ENCODE measurements around the gene UBR4. TPM values are rescaled to one million over a fixed set of nuclear protein-coding genes. Genes with fewer than 3 reads are reported as not detected.

Gene UBR4
- total RNA-seq, 2 donors from 2014 or later: 54.2 to 68.1 TPM

DNA sequence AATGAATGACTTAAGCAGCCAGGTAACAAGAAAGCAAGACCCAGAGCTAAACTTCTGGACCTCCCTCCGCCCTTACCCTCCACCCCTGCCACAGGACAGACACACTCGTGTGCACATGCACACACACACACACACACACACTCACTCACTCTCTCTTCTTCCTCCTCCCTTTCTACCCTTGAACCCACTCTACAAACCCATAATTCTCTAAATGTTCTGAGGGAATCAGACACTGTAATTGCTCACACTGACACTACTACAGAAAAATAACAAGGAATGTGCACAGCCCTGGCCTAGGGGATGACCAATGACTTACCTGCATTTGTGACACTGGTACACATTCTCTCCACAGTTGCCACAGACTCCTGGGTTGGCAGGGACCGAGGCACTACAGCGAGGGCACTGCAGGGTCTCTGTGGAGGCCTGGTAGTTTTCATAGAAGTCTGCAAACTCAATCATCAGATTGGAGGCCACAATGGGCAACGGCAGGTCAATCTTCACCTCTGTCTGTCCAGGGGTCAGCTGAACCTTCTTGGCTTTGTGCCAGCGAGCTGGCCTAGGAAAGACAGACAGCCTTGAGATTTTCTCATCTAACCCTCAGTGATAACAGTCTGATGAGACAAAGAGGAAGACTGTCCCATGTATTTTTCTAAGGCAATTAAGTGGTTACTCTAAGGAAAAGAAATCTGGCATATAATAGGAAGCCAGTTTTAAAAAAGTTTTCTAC lies 94.8 kb downstream of the UBR4 start:
- intact Hi-C loops (cut with DNase I): no loop called here

DNA sequence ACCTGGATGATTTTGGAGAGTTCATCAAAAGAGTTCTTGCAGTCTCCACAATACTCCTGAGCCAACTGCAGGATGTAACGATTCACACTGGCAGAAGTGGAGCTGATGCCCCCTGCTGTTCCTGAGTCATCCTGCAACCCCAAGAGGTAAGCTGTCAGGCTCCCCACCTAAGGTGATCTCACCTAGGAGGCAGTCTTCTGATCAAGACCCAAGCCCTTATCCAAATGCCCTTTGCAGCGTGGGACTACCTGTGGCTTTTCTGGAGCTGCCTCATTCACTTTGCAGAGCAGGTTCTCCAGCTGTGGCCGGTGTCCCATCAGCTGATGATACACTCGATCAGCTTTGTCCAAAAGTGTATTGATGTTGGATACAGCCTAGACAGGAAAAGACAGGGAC lies 96.4 kb downstream of the UBR4 start:
- peak; percentile 21 to 33 for ATAC-seq
- intact Hi-C loops (cut with DNase I): loop anchor here in 1 of 2 donors (5.0 kb wide), 1 partner anchor 39 kb away; no protein-coding TSS in a partner anchor
- DNase-seq: no peak

More for the DNA sequence above, 94.8 kb downstream of the UBR4 start:
- ATAC-seq (no peak), DNase-seq (no peak)

DNA sequence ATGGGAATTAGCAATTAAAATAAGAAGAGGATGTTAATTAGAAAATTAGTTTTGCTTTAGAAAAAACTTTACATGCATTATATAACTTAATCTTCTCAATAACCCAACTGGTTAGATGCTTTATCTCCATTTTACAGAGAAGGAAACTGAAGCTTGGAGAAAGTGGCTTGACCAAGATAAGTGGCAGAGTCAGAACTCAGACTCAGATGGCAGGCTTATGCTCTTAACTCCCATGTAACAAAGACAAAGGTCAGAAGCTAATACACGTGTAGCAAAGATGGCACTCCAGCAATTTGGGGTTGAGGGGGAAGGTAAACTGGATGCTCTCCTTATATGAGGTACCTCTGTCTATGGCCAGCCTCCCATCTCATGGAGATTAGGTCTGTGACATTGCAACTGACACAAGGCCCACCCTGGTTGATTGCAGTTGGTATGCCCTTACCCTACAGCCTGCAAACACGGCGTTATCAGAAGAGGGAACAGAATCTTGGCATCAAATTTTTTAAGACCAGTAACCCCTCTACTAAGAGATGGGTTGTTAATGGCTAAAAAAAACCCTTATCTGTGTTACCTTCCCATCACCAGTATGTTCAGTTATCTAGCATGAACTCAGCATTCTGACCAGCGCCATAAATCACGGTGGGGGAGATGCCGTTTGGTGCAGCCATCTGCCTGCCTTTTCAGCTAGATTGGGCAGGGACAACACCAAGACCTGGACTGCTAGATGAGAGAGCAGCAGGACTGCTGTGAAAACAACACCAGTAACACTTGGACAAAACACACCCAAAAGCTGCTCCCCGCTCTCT lies 97.0 kb downstream of the UBR4 start:
- intact Hi-C loops (cut with DNase I): loop anchor here in 1 of 2 donors (5.0 kb wide), 1 partner anchor 39 kb away; no protein-coding TSS in a partner anchor
- ATAC-seq: no peak

DNA sequence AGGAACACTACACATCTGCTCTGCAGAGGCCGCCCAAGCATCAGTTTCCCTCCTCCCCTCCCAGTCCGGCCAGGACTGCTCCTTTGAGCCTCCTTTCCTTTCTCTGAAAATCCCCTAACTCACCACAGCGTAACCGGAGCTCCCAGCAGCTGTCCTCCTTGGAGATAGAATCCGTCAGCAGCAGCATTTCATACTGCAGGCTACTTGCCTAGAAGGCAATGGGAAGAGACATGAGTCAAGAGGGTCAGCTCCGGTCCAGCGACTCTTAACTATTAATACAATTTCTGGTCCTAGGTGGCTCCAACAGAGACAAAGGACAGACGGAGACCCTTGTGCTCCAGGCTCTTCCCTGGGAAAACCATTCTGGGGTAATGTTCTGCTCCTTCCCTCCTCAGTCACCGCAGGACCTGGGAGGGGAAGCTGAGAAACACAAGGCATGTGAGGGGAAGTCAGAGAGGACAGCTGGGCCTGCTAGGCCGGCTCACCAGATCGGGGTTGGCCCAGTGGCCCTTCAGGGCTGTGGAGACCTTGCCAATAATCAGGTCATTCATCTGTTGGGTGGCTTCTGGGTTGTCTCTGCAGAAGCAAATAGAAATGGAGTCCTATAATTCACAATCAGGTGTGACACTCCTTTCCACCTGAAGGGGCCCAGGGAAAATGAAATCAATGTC lies 99.7 kb downstream of the UBR4 start:
- DNase-seq: no peak
- intact Hi-C loops (cut with DNase I): loop anchor here in 1 of 2 donors (5.0 kb wide), 1 partner anchor 42 kb away; no protein-coding TSS in a partner anchor
- ATAC-seq: no peak

More for the DNA sequence above, 97.0 kb downstream of the UBR4 start:
- no peak for DNase-seq

DNA sequence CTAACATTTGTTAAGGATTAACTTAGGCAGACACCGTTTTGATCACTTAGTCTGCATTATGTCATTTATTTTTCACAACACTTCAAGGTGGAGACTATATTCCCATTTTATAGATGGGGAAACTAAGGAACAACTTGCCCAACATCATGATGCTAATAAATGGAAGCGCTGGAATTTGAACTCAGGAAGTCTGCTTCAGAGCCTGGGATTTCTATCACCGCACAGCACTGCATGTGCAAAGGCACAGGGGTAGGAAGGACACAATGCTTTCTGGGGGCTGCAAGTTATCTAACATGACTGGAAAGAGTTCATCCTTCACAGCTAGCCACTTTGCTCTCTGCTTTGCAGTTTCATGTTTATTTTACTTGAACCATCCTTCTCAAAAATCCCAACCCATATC lies 100.5 kb downstream of the UBR4 start:
- DNase-seq (no peak), ATAC-seq (no peak)
- intact Hi-C loops (cut with DNase I): no loop called here

DNA sequence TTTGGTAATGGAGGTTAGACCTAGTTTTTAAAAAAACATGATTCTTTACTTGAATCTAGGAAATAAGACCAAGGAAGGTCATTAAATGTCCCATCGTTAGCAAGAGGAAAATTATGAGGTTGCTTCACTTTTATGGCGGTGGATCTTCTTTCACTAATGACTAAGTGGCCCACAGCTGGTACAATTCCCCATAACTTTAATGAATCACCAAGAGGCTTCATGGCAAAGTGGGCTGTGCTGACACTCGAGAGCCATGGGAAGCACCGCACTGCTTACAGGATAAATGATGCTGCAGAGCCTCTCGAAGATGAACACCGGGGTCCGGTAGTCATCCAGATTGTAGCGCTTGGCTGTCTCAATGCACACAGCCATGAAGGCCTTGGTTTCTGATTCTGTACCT lies 108.8 kb downstream of the UBR4 start:
- intact Hi-C loops (cut with DNase I): no loop called here

DNA sequence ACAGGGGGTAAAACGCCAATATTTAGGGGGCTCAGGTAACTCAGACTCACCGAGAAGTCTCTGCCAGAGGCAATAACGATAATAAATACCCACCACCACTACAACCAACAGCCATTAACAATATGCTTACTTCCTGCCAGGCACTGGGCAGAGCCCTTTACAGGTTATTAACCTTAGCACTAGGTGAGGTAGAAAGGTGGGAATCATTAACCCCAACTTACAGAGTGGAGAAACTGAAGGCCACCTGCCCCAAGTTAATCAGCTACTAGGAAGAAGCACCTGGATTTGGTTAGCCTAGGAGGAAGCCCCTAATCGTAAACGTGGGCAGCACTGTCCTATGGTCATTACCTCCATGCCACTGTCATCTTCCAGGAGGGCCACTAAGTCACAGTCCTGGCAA lies 110.0 kb downstream of the UBR4 start:
- ATAC-seq (no peak), DNase-seq (no peak)
- intact Hi-C loops (cut with DNase I): no loop called here

More for the DNA sequence above, 108.8 kb downstream of the UBR4 start:
- ATAC-seq (no peak), DNase-seq (no peak)

DNA sequence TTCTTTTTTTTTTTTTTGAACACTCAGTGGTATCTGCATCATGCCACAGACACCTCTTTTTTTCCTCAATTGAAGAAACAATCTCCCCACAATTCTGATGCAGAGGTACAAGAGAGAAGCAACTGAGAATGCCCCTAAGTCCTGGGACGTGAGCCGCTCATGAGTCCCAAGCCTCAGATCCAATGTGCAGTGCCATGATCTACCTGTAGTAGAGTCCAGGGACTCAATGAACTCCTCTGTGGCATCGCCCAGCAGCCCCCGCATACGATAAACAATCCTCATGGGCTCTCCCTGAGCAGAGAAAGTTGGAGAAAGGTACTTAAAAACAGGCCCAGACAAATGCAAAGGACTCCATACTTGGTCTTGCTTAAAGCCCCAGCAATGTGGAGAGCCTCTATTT lies 113.1 kb downstream of the UBR4 start:
- ATAC-seq: no peak
- DNase-seq: no peak
- intact Hi-C loops (cut with DNase I): loop anchor here in 1 of 2 donors (5.0 kb wide), 2 partner anchors 185 to 215 kb away; no protein-coding TSS in a partner anchor

DNA sequence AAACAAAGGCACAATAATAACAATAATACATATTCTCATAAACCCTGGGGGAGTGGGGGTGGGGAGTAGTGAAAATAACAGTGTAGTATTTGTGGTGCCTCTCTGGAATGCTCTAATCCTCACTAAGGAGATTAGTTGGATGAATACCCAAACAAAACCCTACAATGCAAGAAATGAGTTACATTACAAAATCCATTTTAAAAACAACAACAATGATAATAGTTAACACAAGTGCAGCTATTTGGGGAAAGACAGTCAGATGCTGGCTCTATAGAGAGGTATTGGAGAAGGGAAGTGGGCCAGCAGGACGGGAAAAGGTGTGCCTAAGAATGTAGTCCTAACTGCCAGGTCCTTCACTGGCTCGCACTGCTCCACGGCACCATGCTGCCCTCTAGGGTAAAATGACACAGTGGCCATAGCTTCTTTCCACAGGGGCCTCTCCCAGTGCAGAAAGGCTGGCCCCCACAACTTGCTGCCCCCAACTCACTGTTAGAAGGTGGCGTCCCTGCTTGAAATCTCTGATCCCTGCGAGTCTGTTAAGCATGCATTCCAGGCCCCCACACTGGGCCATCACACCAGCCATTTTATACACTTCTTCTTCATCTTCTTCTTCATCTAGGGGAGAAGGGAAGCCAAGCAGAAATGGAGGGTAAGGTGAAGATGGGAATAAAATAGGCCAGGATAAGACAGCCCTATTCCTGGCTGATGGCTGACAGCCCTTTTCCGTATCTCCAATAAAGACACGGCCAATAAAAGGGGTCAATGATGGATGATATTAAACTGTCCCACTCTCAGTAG lies 113.8 kb downstream of the UBR4 start:
- ATAC-seq: peak; percentile 76 to 83
- DNase-seq: peak; percentile 44
- intact Hi-C loops (cut with DNase I): loop anchor here in 1 of 2 donors (5.0 kb wide), 2 partner anchors 184 to 214 kb away; no protein-coding TSS in a partner anchor

DNA sequence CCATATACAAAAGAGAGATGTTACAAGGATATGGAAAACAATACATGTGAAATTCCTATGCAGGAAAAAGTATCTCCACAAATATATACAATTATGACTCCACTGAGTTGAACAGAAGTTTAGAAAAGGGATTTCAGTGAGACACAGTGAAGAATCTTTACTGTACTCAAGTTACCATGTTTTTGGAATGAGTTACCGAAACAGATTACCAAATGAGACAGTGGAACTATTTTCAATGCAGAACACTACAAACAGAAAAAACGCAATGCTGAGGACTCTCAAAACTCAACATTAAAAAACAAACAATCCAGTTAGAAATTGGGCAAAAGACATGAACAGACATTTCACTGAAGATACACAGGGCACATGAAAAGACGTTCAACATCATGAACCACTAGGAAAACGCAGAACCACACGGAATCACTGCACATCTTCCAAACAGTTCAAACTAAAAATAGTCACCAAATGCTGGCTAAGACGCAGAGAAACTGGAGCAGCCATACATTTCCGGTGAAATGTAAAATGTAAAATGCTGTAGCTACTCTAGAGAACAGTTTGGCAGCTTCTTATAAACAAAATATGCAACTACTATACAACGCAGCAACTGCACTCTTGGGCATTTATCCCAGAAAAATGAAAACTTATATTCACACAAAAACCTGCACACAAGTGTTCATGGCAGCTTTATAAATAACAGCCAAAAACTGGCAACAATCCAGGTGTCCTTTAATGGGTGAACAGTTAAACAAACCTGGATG lies 118.7 kb downstream of the UBR4 start:
- no peak for ATAC-seq
- DNase-seq: no peak
- intact Hi-C loops (cut with DNase I): no loop called here

DNA sequence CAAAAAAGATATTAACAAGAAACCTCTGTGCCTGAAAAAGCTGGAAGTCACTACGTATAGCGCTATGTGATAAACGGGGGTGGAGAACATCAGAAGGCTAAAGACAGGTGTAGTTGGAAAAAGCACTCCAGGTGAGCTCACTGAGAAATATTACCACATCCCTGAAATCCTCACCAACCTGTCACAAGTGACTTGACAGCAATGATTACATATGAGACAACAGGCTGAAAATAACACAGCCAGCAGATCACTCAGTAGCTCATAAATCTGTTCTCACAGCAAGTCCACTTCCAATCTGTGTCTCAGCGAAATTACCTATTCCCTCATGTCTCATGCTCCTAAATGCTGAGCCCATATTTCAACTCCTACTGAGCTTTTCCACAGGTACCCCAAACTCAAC lies 120.5 kb downstream of the UBR4 start:
- ATAC-seq (no peak), DNase-seq (no peak)
- intact Hi-C loops (cut with DNase I): loop anchor here in 1 of 2 donors (5.0 kb wide), 1 partner anchor 182 kb away; no protein-coding TSS in a partner anchor

DNA sequence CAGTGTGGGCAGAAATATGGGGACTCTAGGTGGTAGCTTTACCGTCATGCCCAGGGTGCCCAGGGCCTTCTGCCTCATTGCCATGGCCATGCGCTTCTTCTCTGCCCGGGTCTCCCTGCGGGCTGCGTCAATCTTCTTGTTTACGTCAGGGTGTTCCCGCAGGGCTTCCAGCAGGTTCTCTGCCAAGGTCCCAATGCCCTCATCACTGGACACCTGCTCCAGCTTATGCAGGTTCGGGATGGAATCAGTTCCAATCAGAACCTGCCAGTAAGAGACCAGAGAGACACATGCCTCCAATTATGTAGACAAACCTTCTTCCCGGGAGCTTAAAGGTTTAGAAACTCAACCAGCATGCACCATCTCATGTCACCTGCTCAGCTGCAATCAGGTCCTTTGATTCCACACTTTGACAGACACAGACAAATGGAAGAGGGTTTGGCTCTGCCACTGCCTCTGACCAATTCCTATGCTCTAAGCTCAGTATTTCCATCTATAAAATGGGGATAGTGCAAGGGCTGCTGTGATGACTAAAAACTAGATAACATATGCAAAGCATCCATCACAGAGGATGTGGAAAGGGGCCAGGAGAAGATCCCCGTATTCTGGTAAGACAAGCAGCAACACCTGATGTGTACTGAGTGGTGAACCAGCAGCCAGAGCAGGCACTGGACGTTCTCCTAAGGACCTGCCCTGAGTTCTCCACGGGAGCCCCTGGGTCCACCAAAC lies 121.2 kb downstream of the UBR4 start:
- intact Hi-C loops (cut with DNase I): loop anchor here in 1 of 2 donors (5.0 kb wide), 1 partner anchor 182 kb away; no protein-coding TSS in a partner anchor
- no peak for ATAC-seq
- DNase-seq: no peak

DNA sequence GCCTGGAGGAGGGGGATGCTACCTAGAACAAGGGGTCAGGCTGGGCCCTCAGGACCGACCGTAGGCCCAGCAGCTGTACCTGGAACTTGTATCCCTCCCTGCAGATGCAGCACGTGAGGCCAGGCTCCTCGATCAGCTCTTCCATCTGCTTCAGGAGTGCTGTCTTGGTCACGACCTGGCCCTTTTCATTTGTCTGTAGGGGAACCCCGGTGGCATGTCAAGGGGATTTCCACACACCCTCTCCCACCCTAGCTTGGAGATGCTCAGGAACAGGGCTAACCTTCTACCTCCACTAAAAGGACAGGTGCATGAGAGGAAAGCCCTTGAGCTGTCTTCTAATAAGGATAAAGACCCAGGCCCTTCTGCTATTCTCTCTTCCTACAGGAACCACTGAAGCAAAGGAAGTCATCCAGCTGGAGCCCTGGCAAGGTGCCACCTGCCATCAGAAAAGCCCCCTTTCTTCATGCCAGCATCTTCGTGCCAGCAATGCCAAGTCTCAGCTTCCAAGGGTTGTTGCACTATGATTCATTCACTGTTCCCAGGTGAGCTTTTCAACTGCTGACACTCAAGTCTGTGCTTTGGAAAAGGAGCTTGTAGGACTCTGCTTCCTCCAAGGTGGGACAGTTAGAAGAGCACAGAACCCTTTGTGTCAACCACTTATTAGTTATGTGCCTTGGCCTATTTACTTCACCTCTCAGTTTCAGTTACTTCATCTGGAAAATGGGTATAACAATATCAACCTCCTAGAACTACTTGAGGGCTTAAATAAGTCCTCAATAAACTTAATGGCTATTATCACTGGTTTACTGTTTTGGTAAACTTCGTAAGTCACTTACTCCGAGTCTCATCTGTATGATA lies 122.1 kb downstream of the UBR4 start:
- ATAC-seq (no peak), DNase-seq (no peak)
- intact Hi-C loops (cut with DNase I): loop anchor here in 1 of 2 donors (5.0 kb wide), 1 partner anchor 181 kb away; no protein-coding TSS in a partner anchor

DNA sequence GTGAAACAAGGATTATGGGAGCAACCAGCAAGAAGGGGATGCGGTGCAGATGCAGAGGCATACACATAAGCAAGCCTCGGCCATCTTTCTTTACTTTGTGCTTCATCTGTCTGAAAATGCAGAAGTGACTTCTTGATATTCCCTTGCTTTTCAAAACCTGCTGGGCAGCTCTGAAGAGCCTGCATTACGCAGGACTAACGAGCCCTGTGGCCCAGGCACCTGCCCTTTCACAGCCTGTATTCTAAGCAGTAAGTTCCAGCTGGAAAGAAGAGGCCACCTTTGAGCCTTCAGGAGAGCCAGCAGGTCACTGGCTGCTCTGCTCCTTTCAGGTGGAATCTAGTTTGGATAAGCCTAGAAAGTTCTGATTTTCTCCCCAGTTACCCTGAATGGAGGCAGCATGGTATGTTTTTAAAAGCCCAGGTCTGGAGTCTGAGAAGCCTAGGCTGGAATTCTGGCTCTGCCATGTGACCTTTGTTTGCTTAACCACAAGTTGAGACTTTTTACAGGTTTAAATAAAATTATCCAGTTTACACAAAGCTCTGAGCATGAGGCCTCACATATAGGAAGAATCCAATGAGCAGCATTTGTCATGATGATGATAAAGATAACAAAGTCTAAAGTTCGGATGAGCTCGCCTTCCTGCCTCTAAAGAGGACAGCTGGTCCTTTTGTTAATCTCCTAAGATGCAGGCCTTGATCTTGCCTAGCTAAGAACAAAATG lies 122.9 kb downstream of the UBR4 start:
- intact Hi-C loops (cut with DNase I): loop anchor here in 1 of 2 donors (5.0 kb wide), 1 partner anchor 180 kb away; no protein-coding TSS in a partner anchor
- ATAC-seq: no peak
- DNase-seq: no peak

DNA sequence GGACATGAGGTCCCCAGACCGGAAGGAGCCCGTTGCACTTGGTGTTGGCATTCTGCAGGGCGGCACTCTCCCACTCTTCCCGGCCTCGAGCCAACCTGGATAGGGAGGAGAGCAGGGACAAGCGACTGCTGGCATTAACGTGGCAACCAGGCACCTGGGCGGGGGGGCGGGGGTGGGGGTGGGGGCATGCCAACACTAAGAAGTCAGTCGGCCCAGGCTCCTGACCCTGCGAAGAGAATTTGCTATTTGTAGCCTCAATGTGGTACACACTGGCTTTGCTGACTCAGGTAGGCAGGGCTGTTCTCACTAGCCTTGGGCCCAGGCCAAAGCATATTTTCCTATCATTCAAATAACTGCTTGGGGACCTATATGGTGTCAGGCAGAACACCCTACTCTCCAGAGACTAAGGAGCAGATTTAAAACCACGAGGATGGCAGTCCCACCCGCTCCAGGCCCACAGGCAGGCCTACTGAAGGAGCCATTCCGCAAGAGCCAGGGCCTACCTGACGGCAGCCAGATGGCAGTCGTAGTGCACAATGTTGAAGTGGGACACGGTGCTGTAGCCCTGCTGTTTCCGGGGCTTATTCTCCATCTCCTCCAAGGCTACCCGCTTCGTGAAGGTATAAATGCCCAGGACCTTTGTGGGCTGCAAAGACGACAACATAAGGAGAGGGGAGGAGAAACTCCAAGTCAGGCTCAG lies 123.7 kb downstream of the UBR4 start:
- ATAC-seq (no peak), DNase-seq (no peak)
- intact Hi-C loops (cut with DNase I): loop anchor here in 1 of 2 donors (5.0 kb wide), 1 partner anchor 179 kb away; no protein-coding TSS in a partner anchor

Data from left cardiac atrium (tissue), 4 donors.